Activated CD4-positive, alpha-beta T cell treated with anti-CD3 and anti-CD28 coated beads, Interleukin-2, amount 10 ng/mL, durations not matched to agents 24 days and 14 days (primary cell): ENCODE measurements around the gene HIPK1. TPM values are rescaled to one million over a fixed set of nuclear protein-coding genes. Genes with fewer than 3 reads are reported as not detected.
"Not testable (repeated sequence)": the region's sequence is repeated elsewhere in the genome, so short reads cannot be mapped to it uniquely, and the experiment has no call there.

Experiments
- DNase-seq: peaks from one replicate; pipeline ENCODE4 v3.0.0; 2022
- H3K27ac Mint-ChIP-seq: one replicate; pipeline ENCODE4 v1.8.0; 2022; ENCODE audit warnings: mild to moderate bottlenecking, mixed read lengths
- H3K27me3 Mint-ChIP-seq: one replicate; pipeline ENCODE4 v1.8.0; 2022; ENCODE audit warnings: mixed read lengths
- H3K36me3 Mint-ChIP-seq: one replicate; pipeline ENCODE4 v1.8.0; 2022; ENCODE audit warnings: low read depth, mild to moderate bottlenecking, mixed read lengths
- H3K4me1 Mint-ChIP-seq: one replicate; pipeline ENCODE4 v1.8.0; 2021; ENCODE audit warnings: mixed read lengths
- H3K4me3 Mint-ChIP-seq: one replicate; pipeline ENCODE4 v1.8.0; 2022; ENCODE audit warnings: mild to moderate bottlenecking, moderate library complexity, mixed read lengths
- H3K9me3 Mint-ChIP-seq: one replicate; pipeline ENCODE4 v1.8.0; 2021; ENCODE audit warnings: mixed read lengths
- intact Hi-C: fragments of 100-400 bp; cut with micrococcal nuclease; formaldehyde crosslinking; loops from one replicate; pipeline ENCODE4 v1.15.1; 2023
- total RNA-seq: library from RNA; stranded (reverse); gene quantifications from 2 replicates; pipeline ENCODE4 v1.2.3, GENCODE V29; 2022

Gene HIPK1
- total RNA-seq, 1 donor from 2014 or later, result 81.3 TPM

- no peaks in the 10 kb centered on the region for H3K36me3 Mint-ChIP-seq
- no peak overlapping the region for H3K4me3 Mint-ChIP-seq
- H3K27me3 Mint-ChIP-seq, result peaks cover 13% of the 10 kb centered on the region
- H3K9me3 Mint-ChIP-seq, result no peaks in the 10 kb centered on the region
- no peaks in the 10 kb centered on the region for H3K4me1 Mint-ChIP-seq
- H3K27ac Mint-ChIP-seq, result no peak overlapping the region
- intact Hi-C loops, result no loop called here
- no peak for DNase-seq
Observed at GRCh38 chr1:114008480-114008941, 79.4 kb downstream of the HIPK1 start.

- Mint-ChIP-seq H3K27ac (no peak overlapping the region), H3K4me3 (no peak overlapping the region), H3K9me3 (no peaks in the 10 kb centered on the region), H3K4me1 (no peaks in the 10 kb centered on the region), H3K27me3 (peaks cover 12% of the 10 kb centered on the region), H3K36me3 (no peaks in the 10 kb centered on the region)
- intact Hi-C loops, result no loop called here
- no peak for DNase-seq
Observed at GRCh38 chr1:114008993-114009392, 79.9 kb downstream of the HIPK1 start.

- H3K27ac Mint-ChIP-seq, result no peak overlapping the region
- no peaks in the 10 kb centered on the region for H3K4me1 Mint-ChIP-seq
- DNase-seq, result no peak
- no peak overlapping the region for H3K4me3 Mint-ChIP-seq
- intact Hi-C loops, result no loop called here
- H3K36me3 Mint-ChIP-seq, result no peaks in the 10 kb centered on the region
- no peaks in the 10 kb centered on the region for H3K9me3 Mint-ChIP-seq
- peaks cover 12% of the 10 kb centered on the region for H3K27me3 Mint-ChIP-seq
Observed at GRCh38 chr1:114009393-114009792, 80.3 kb downstream of the HIPK1 start.

GRCh38 chr1:114010433-114011184 lies 81.5 kb downstream of the HIPK1 start:
- Mint-ChIP-seq H3K4me3 (no peak overlapping the region), H3K4me1 (no peaks in the 10 kb centered on the region), H3K27ac (no peak overlapping the region), H3K27me3 (peaks cover 14% of the 10 kb centered on the region), H3K36me3 (no peaks in the 10 kb centered on the region), H3K9me3 (no peaks in the 10 kb centered on the region)
- intact Hi-C loops, result no loop called here
- no peak for DNase-seq

- intact Hi-C loops, result no loop called here
- H3K27me3 Mint-ChIP-seq, result peaks cover 14% of the 10 kb centered on the region
- H3K4me1 Mint-ChIP-seq, result no peaks in the 10 kb centered on the region
- H3K36me3 Mint-ChIP-seq, result no peaks in the 10 kb centered on the region
- no peak for DNase-seq
- H3K9me3 Mint-ChIP-seq, result no peaks in the 10 kb centered on the region
- no peak overlapping the region for H3K27ac Mint-ChIP-seq
- H3K4me3 Mint-ChIP-seq, result no peak overlapping the region
Observed at GRCh38 chr1:114011796-114012195, 82.7 kb downstream of the HIPK1 start.

- H3K27me3 Mint-ChIP-seq, result peaks cover 10% of the 10 kb centered on the region
- no peaks in the 10 kb centered on the region for H3K36me3 Mint-ChIP-seq
- H3K4me3 Mint-ChIP-seq, result no peak overlapping the region
- H3K27ac Mint-ChIP-seq, result no peak overlapping the region
- DNase-seq, result no peak
- no peaks in the 10 kb centered on the region for H3K4me1 Mint-ChIP-seq
- intact Hi-C loops, result no loop called here
- H3K9me3 Mint-ChIP-seq, result peaks cover 7% of the 10 kb centered on the region
Observed at GRCh38 chr1:114015075-114015474, 86.0 kb downstream of the HIPK1 start.

GRCh38 chr1:114019724-114020123 lies 90.6 kb downstream of the HIPK1 start:
- H3K36me3 Mint-ChIP-seq, intact Hi-C loops, H3K27ac Mint-ChIP-seq: not testable (repeated sequence)

GRCh38 chr1:114021665-114022099 lies 92.6 kb downstream of the HIPK1 start:
- H3K9me3 Mint-ChIP-seq, result peaks cover 7% of the 10 kb centered on the region

More at GRCh38 chr1:114019724-114020123, 90.6 kb downstream of the HIPK1 start:
- H3K9me3 Mint-ChIP-seq, H3K4me1 Mint-ChIP-seq, H3K27me3 Mint-ChIP-seq, DNase-seq, H3K4me3 Mint-ChIP-seq: not testable (repeated sequence)

GRCh38 chr1:114022877-114023276 lies 93.8 kb downstream of the HIPK1 start:
- no peak overlapping the region for H3K4me3 Mint-ChIP-seq
- H3K27ac Mint-ChIP-seq, result no peak overlapping the region
- H3K4me1 Mint-ChIP-seq, result no peaks in the 10 kb centered on the region
- H3K9me3 Mint-ChIP-seq, result peaks cover 7% of the 10 kb centered on the region
- no peaks in the 10 kb centered on the region for H3K36me3 Mint-ChIP-seq
- peaks cover 6% of the 10 kb centered on the region for H3K27me3 Mint-ChIP-seq
- no peak for DNase-seq
- intact Hi-C loops, result no loop called here

More at GRCh38 chr1:114021665-114022099, 92.6 kb downstream of the HIPK1 start:
- Mint-ChIP-seq H3K4me3 (no peak overlapping the region), H3K27me3 (peaks cover 3% of the 10 kb centered on the region), H3K27ac (no peak overlapping the region), H3K4me1 (no peaks in the 10 kb centered on the region), H3K36me3 (no peaks in the 10 kb centered on the region)
- intact Hi-C loops, result no loop called here
- no peak for DNase-seq

- Mint-ChIP-seq H3K4me1 (no peaks in the 10 kb centered on the region), H3K9me3 (peaks cover 7% of the 10 kb centered on the region), H3K27ac (no peak overlapping the region), H3K27me3 (peaks cover 8% of the 10 kb centered on the region), H3K4me3 (no peak overlapping the region), H3K36me3 (no peaks in the 10 kb centered on the region)
- no peak for DNase-seq
- intact Hi-C loops, result no loop called here
Observed at GRCh38 chr1:114023377-114023776, 94.3 kb downstream of the HIPK1 start.

GRCh38 chr1:114024049-114024448 lies 94.9 kb downstream of the HIPK1 start:
- intact Hi-C loops, result no loop called here
- no peaks in the 10 kb centered on the region for H3K36me3 Mint-ChIP-seq

GRCh38 chr1:114025609-114026401 lies 96.7 kb downstream of the HIPK1 start:
- no peak overlapping the region for H3K27ac Mint-ChIP-seq
- intact Hi-C loops, result no loop called here
- no peaks in the 10 kb centered on the region for H3K36me3 Mint-ChIP-seq
- H3K9me3 Mint-ChIP-seq, result no peaks in the 10 kb centered on the region
- H3K4me1 Mint-ChIP-seq, result no peaks in the 10 kb centered on the region
- no peak overlapping the region for H3K4me3 Mint-ChIP-seq
- H3K27me3 Mint-ChIP-seq, result peaks cover 6% of the 10 kb centered on the region
- DNase-seq, result no peak

More at GRCh38 chr1:114024049-114024448, 94.9 kb downstream of the HIPK1 start:
- Mint-ChIP-seq H3K9me3 (peaks cover 7% of the 10 kb centered on the region), H3K4me3 (no peak overlapping the region), H3K27ac (no peak overlapping the region), H3K27me3 (peaks cover 8% of the 10 kb centered on the region), H3K4me1 (no peaks in the 10 kb centered on the region)
- no peak for DNase-seq

- no peaks in the 10 kb centered on the region for H3K9me3 Mint-ChIP-seq
- H3K4me1 Mint-ChIP-seq, result no peaks in the 10 kb centered on the region
- no peak overlapping the region for H3K4me3 Mint-ChIP-seq
- intact Hi-C loops, result no loop called here
- no peaks in the 10 kb centered on the region for H3K36me3 Mint-ChIP-seq
- H3K27ac Mint-ChIP-seq, result no peak overlapping the region
- peaks cover 6% of the 10 kb centered on the region for H3K27me3 Mint-ChIP-seq
- no peak for DNase-seq
Observed at GRCh38 chr1:114026797-114027196, 97.7 kb downstream of the HIPK1 start.
